ENCODE data around the gene SEMA3A.

DNA sequence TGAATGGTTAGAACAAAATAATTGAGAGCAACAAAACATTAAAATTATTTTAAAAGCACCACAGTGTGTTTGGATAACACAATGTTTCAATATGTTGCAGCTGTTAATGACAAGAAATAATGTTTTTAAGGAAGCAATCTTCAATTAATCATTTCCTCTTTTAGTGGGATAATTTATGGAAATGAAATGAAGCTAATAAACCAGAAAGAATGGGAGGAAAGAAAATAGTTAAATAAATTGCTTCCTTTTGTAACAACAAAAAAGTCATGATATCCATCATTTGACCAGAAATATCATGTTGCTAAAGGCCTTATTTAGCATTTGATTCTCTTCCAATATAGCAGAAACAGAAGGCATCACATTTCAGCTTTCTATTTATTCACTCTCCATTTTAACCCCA is 224.5 kb downstream of the SEMA3A start:
- TF ChIP-seq POLR2A (IDR thresholded peaks at IDR 0.05; ENCODE audit: low read depth, low read length) = no peak
- TF ChIP-seq, protein P1, sequence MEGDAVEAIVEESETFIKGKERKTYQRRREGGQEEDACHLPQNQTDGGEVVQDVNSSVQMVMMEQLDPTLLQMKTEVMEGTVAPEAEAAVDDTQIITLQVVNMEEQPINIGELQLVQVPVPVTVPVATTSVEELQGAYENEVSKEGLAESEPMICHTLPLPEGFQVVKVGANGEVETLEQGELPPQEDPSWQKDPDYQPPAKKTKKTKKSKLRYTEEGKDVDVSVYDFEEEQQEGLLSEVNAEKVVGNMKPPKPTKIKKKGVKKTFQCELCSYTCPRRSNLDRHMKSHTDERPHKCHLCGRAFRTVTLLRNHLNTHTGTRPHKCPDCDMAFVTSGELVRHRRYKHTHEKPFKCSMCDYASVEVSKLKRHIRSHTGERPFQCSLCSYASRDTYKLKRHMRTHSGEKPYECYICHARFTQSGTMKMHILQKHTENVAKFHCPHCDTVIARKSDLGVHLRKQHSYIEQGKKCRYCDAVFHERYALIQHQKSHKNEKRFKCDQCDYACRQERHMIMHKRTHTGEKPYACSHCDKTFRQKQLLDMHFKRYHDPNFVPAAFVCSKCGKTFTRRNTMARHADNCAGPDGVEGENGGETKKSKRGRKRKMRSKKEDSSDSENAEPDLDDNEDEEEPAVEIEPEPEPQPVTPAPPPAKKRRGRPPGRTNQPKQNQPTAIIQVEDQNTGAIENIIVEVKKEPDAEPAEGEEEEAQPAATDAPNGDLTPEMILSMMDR (conservative IDR thresholded peaks at IDR 0.05; ENCODE audit: low read depth, low read length) = no peak
- TF ChIP-seq BHLHE40 (IDR thresholded peaks at IDR 0.05; ENCODE audit: low read depth, low read length) = no peak
- TF ChIP-seq RFX5 (IDR thresholded peaks at IDR 0.05; ENCODE audit: low read depth, low read length) = no peak
- no peak for TF ChIP-seq USF2 (IDR thresholded peaks at IDR 0.05; ENCODE audit: low read depth, low read length)
